ENCODE measurements around the gene SLC35B1. TPM values are rescaled to one million over a fixed set of nuclear protein-coding genes. Genes with fewer than 3 reads are reported as not detected.

The SLC35B1 gene
- total RNA-seq, 1 experiment from 2014 or later, result 104 TPM

DNA sequence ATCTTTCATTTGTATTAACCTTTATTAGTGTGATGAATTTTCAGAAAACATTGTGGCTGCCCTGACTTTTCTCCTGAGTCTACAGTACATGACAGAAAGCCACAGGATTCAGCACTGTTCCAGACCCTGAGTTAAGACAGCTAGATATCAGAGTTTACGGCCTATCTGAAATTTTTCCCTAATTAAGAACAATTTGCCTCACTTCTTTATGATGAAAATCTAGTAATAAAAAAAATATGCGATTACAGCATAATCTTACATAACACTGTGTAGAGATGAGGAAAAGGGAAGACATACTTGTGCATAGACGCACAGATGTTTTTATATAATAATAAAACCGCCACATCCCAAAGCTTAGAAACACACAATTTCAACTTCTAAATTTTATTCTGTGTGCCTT lies 37.1 kb downstream of the SLC35B1 start:
- H3K36me3 ChIP-seq (ENCODE audit: insufficient read depth, low read length, poor library complexity, severe bottlenecking), result no peaks in the 10 kb centered on the region
- ChIA-PET POLR2A (ENCODE audit: low non-redundant PET) (no interaction called here), CTCF (no interaction called here)
- intact Hi-C loops (cut with micrococcal nuclease; ENCODE audit: unreplicated experiment), result no loop called here
- no TSS peak for BruUV-seq (replicated peaks)
- H3K4me3 ChIP-seq (ENCODE audit: low read depth, low read length, poor library complexity, severe bottlenecking), result no peak overlapping the region
- no peaks in the 10 kb centered on the region for H3K27me3 ChIP-seq (replicated peaks; ENCODE audit: insufficient read depth, low read depth, low read length, poor library complexity)
- peaks cover 5% of the 10 kb centered on the region for H3K4me1 ChIP-seq (ENCODE audit: insufficient read depth, low read length, poor library complexity, severe bottlenecking)
- no peak for DNase-seq (ENCODE audit: low spot score)
- TF ChIP-seq, protein P1, sequence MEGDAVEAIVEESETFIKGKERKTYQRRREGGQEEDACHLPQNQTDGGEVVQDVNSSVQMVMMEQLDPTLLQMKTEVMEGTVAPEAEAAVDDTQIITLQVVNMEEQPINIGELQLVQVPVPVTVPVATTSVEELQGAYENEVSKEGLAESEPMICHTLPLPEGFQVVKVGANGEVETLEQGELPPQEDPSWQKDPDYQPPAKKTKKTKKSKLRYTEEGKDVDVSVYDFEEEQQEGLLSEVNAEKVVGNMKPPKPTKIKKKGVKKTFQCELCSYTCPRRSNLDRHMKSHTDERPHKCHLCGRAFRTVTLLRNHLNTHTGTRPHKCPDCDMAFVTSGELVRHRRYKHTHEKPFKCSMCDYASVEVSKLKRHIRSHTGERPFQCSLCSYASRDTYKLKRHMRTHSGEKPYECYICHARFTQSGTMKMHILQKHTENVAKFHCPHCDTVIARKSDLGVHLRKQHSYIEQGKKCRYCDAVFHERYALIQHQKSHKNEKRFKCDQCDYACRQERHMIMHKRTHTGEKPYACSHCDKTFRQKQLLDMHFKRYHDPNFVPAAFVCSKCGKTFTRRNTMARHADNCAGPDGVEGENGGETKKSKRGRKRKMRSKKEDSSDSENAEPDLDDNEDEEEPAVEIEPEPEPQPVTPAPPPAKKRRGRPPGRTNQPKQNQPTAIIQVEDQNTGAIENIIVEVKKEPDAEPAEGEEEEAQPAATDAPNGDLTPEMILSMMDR (conservative IDR thresholded peaks at IDR 0.05; ENCODE audit: low read depth, low read length), result no peak
- TF ChIP-seq EZH2 (IDR thresholded peaks at IDR 0.05; ENCODE audit: borderline replicate concordance, low read depth, low read length, poor library complexity, severe bottlenecking), result no peak
- H3K9me3 ChIP-seq (ENCODE audit: low read depth, low read length, poor library complexity, severe bottlenecking), result no peaks in the 10 kb centered on the region
- no peak overlapping the region for H3K27ac ChIP-seq (ENCODE audit: low read depth, low read length, poor library complexity, severe bottlenecking)

DNA sequence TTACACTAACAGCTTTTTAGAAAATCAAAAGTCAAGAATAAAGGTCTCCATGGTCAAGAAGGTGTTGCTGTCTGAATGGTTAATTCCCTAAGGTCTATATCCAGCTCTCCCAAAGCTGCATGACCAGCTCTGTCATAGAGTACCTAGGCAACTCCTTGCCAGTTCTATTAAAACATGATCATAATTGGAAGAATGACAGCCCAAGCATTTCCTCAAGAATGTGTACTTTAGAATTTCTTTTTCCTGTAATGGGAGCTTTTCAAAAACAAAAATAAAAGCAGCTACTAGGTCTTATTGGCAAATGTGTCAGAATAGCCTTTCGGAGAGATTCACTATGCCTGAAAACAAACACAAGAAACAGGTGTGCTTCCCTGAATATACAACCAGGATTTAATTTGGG lies 37.8 kb downstream of the SLC35B1 start:
- BruUV-seq (replicated peaks), result no TSS peak
- CTCF ChIA-PET, result no interaction called here

DNA sequence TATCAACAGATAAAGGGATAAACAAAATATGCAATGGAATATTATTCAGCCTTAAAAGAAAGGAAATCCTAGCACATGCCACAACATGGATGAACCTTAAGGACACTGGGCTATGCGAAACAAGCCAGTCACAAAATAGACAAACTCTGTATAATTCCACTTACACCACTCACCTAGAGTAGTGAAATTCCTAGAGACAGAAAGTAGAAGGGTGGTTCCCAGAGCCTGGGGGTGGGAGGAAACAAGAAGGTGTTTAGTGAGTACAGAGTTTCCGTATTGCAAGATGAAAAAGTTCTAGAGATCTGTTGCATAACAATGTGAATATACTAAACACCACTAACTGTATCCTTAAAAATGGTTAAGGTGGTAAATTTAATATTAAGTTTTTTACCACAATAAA lies 39.9 kb downstream of the SLC35B1 start:
- Histone ChIP-seq H3K36me3 (ENCODE audit: insufficient read depth, low read length, poor library complexity, severe bottlenecking) (no peaks in the 10 kb centered on the region), H3K4me1 (ENCODE audit: insufficient read depth, low read length, poor library complexity, severe bottlenecking) (no peaks in the 10 kb centered on the region), H3K27me3 (replicated peaks; ENCODE audit: insufficient read depth, low read depth, low read length, poor library complexity) (no peaks in the 10 kb centered on the region), H3K27ac (ENCODE audit: low read depth, low read length, poor library complexity, severe bottlenecking) (no peak overlapping the region), H3K4me3 (ENCODE audit: low read depth, low read length, poor library complexity, severe bottlenecking) (no peak overlapping the region), H3K9me3 (ENCODE audit: low read depth, low read length, poor library complexity, severe bottlenecking) (no peaks in the 10 kb centered on the region)
- BruUV-seq (replicated peaks), result no TSS peak
- ChIA-PET POLR2A (ENCODE audit: low non-redundant PET) (no interaction called here), CTCF (no interaction called here)
- no peak for DNase-seq (ENCODE audit: low spot score)
- no peak for TF ChIP-seq EZH2 (IDR thresholded peaks at IDR 0.05; ENCODE audit: borderline replicate concordance, low read depth, low read length, poor library complexity, severe bottlenecking)
- TF ChIP-seq, protein P1 (conservative IDR thresholded peaks at IDR 0.05; ENCODE audit: low read depth, low read length), result no peak
- intact Hi-C loops (cut with micrococcal nuclease; ENCODE audit: unreplicated experiment), result no loop called here

More for the DNA sequence above, 37.8 kb downstream of the SLC35B1 start:
- H3K27me3 ChIP-seq (replicated peaks; ENCODE audit: insufficient read depth, low read depth, low read length, poor library complexity), result no peaks in the 10 kb centered on the region
- intact Hi-C loops (cut with micrococcal nuclease; ENCODE audit: unreplicated experiment), result no loop called here
- H3K36me3 ChIP-seq (ENCODE audit: insufficient read depth, low read length, poor library complexity, severe bottlenecking), result no peaks in the 10 kb centered on the region
- no peaks in the 10 kb centered on the region for H3K9me3 ChIP-seq (ENCODE audit: low read depth, low read length, poor library complexity, severe bottlenecking)
- no peak for DNase-seq (ENCODE audit: low spot score)
- H3K4me1 ChIP-seq (ENCODE audit: insufficient read depth, low read length, poor library complexity, severe bottlenecking), result peaks cover 4% of the 10 kb centered on the region
- no peak overlapping the region for H3K27ac ChIP-seq (ENCODE audit: low read depth, low read length, poor library complexity, severe bottlenecking)
- TF ChIP-seq, protein P1 (conservative IDR thresholded peaks at IDR 0.05; ENCODE audit: low read depth, low read length), result no peak
- no peak for TF ChIP-seq EZH2 (IDR thresholded peaks at IDR 0.05; ENCODE audit: borderline replicate concordance, low read depth, low read length, poor library complexity, severe bottlenecking)
- H3K4me3 ChIP-seq (ENCODE audit: low read depth, low read length, poor library complexity, severe bottlenecking), result no peak overlapping the region
- POLR2A ChIA-PET (ENCODE audit: low non-redundant PET), result no interaction called here
